Heart left ventricle (tissue), 13 donors: ENCODE results near the gene LMBR1.

Experiments
- POLR2A ChIP-seq, 2 donors: fragments of 450-650 bp; IDR thresholded peaks; one replicate each; pipeline ENCODE4 v1.6.1; 2017; ENCODE audit warnings: antibody characterized with exemption in 2 of 2, mild to moderate bottlenecking in 2 of 2, moderate library complexity in 2 of 2
- TF ChIP-seq, protein P1 (sequence below), 12 donors: fragments of 200-600 bp; sonication (generic) in 4 of 12; IDR thresholded peaks; one replicate each; pipeline versions ENCODE4 v1.5.0 to v1.8.0; 2018 to 2022; ENCODE audit warnings: antibody characterized with exemption in 12 of 12, mild to moderate bottlenecking in 5 of 12
- donor health status: ischemic (EF 13 %, LVEDD 7.1; RV severe dilation, severe dysfunction).
- donor health status: DM: no; HTN: yes; CAD: no.
- donor health status: DM: no; HTN: no; CAD: no.
- donor health status: ischemic (EF 25% LVEDD 6.9; RV normal size, moderate dysfunction).
- donor health status: ischemic (EF 25% LVEDD 5.7; RV mildly dilated, moderate dysfunction).
- donor health status: ischemic (EF 35%, LVEDD 5.7; RV mildly dilated, moderate dysfunction).
- donor health status: nonischemic (EF 11% LVEDD 7.7; RV severe dilation, severe dysfunction).
- donor health status: DM: yes; HTN: yes; CAD: no.
- donor health status: PGD.
- donor health status: ischemic (EF 29% LVEDD 5.4; RV normal size, mild dysfunction).
- donor health status: nonischemic (EF 23%, LVEDD 6.1; RV moderate dilation, normal function).

- no peak for TF ChIP-seq POLR2A (IDR thresholded peaks at IDR 0.05)
- TF ChIP-seq, protein P1, sequence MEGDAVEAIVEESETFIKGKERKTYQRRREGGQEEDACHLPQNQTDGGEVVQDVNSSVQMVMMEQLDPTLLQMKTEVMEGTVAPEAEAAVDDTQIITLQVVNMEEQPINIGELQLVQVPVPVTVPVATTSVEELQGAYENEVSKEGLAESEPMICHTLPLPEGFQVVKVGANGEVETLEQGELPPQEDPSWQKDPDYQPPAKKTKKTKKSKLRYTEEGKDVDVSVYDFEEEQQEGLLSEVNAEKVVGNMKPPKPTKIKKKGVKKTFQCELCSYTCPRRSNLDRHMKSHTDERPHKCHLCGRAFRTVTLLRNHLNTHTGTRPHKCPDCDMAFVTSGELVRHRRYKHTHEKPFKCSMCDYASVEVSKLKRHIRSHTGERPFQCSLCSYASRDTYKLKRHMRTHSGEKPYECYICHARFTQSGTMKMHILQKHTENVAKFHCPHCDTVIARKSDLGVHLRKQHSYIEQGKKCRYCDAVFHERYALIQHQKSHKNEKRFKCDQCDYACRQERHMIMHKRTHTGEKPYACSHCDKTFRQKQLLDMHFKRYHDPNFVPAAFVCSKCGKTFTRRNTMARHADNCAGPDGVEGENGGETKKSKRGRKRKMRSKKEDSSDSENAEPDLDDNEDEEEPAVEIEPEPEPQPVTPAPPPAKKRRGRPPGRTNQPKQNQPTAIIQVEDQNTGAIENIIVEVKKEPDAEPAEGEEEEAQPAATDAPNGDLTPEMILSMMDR (IDR thresholded peaks at IDR 0.05) = no peak
These were observed 742 bp downstream of the LMBR1 start for GRCh38 chr7:156892081-156892800.
